GM19395 (cell line): Measurements from ENCODE around the gene ST6GAL2.

Source experiments
- ATAC-seq: cut with Tn5 transposase; IDR thresholded peaks from one replicate; pipeline ENCODE4 v1.9.1; 2021; ENCODE audit warnings: mild to moderate bottlenecking, moderate library complexity; ENCODE audit not compliant: unreplicated experiment

Gene ST6GAL2, protein sequence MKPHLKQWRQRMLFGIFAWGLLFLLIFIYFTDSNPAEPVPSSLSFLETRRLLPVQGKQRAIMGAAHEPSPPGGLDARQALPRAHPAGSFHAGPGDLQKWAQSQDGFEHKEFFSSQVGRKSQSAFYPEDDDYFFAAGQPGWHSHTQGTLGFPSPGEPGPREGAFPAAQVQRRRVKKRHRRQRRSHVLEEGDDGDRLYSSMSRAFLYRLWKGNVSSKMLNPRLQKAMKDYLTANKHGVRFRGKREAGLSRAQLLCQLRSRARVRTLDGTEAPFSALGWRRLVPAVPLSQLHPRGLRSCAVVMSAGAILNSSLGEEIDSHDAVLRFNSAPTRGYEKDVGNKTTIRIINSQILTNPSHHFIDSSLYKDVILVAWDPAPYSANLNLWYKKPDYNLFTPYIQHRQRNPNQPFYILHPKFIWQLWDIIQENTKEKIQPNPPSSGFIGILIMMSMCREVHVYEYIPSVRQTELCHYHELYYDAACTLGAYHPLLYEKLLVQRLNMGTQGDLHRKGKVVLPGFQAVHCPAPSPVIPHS

DNA sequence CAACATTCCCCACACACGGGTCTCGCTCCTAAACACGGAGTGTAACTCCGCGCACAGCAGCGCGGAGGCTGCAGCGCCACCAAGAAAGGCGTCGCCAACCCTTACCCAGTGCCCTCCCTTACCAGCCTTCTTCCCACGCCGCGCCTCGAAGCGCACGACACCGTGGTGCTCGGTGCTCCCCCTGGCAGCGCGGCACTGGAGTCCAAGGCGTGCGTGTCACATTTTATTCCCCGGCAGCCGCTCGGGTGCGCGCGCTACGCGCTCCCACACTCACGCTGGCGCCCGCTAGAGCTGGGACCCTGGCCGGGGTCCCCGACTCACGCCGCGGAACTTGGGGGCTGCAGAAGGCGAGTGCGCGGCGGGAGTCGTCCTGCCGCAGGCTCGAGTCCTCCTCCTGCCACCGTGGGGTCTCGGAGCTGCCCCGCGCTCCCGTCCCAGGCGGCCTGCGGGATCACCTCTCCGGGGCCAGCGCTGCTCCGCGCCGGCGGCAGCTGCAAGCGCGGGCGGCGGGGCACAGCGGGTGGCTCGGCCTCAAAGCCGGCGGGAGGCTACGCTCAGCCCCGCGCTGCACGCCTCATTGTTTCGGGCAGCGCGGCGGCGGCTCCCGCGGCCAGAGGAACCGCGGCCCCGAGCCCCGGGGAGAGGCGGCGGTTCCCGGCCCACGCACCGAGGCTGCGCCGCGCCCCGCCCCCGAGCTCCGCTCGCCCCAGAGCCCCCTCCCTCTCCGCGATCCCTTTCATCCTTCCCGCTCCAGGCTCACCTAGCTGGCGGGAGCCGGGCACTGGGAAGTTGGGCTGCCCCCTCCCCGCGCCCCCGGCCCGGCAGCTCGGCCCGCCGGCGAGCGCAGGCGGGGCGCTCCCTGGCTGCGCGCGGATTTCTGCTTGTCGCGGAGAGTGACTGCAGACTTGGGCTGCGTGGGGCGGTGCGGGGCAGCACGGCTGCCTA, at the start of gene ST6GAL2:
ST6GAL2 (minus strand) TSS at position 197 of the 945 bp plus-strand sequence. CDS start 42,190 bp downstream, outside the sequence.
- ATAC-seq = no peak

DNA sequence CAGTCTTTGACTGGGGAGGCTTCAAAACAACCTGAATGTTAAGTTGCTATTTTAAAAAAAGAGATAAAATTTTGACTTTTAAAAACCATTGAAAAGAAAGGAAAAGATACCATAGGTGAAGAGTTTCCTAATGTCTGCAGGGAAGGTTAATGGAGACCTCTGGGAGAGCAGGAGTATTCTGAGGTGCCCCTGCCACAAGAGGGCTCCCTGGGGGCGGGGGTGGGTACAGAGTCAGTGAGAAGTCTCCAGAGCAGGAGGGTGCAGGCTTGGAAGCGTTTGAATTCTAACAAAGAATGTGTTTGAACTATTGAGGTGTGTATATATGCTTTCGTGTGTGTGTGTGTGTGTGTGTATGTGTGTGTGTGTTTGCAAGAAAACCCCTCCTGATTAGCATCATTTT, 46.7 kb upstream of the ST6GAL2 start:
- no peak for ATAC-seq

DNA sequence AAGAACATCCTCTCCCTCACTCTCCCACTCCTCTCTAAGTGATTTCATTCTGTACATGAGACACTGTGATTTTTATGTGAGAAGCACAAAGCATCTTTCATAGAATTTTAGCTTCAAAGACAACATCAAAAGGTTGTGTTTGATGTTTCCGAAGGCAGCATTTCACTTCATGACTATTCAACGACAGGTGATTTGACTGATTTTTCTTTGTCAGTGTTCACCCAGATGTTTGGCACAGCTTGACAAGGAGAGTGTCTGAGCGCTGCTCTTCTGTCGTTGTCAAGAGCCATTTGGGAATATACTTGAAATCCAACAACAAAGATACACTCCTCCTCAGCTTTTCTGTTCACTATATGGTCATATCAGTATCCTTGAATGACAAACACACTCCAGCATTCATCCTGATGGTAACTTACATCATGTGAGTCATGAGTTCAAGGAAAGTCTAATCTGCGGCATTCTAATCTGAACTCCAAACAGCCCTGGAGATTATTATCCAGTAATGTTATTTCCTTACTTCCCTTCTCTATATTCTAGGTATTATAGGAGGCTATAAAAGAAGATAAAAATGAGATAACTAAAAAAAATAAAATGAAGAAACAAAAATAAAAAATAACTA, 45.9 kb upstream of the ST6GAL2 start:
- no peak for ATAC-seq

DNA sequence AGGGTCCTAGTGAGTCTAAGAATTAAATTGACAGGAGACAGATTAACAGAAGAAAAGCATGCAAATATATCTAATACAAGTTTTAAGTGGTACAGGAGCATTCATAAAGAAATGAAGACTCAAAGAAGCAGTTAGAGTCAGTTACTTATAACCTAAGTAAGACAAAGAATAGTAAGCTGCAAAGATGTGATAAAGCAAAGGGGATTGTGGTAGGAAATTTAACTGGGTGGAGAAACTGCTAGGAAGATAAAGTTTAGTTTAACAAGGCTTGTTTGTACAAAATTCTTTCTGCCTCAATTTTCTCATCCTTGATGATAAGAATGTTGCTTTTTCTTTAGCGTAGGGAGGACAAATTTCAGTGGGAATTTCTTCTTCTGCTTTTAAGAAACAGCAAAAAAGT, 35.5 kb upstream of the ST6GAL2 start:
- no peak for ATAC-seq

DNA sequence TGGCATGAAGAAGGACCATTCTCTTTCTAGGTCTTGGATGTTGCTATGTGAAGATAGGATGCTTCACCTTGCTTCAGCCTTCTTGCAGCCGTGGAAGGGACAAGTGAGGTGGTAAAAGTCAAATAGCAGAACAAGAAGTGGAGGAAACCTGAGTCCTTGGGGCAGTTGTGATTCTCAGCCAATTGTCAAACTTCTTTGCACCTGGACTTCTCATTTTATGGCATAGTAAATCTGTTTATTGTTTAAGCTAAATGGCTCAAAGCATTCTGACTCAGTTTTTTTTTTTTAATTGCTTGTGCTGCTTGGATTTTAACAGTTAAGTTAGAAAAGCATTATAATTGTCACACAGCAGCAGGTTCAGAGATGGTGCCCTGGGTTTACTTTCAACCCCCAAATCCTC, 33.0 kb upstream of the ST6GAL2 start:
- no peak for ATAC-seq

DNA sequence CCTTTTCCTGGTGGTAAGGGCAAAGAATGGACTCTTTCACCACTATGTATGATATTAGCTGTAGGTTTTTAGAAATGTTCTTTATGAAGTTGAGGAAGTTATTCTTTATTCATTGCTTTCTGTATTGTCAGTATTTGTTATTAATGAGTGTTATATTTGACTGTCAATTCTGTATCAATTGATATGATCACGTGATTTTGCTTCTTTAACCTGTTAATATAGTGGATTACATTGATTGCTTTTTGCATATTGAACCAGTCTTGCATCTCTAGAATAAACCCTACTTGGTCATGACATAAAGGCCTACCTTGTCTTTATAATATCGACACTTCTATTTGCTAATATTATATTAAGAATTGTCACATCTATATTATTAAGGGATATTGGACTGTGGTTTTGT, 18.3 kb upstream of the ST6GAL2 start:
- no peak for ATAC-seq

DNA sequence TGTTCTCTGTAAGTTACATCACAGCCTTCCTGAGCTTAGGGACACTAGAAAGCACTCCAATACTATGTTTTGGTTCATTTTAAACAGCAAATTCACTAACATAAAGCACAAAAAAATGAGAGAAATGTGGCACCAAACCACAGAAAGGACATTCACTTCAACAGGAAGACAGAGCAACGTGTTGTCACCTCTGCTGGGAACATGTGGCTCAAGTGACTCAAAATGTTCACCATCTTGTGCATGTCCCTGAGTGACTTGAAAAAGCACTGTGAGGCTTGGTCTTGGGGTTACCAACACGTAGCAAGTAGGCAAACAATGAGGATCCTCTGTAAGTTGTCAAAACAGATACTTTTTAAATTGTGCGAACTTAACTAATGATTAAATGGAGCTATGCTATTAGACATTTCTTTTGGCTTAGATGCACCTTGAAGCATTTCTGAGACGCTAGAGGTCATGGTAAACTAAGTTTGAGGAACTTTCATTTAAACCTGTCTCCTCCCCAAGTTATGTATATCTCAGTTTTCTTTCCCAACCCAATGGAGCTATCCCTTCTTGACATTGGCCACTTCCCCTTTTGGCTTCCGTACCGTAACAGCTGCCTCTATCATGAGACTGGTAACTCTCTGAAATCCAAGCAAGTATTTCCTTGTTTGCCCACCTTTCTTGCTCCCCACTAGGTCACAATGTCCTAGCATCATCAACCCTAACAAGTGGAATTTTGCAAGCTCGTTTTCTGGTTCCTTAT, 14.0 kb upstream of the ST6GAL2 start:
- ATAC-seq = no peak

DNA sequence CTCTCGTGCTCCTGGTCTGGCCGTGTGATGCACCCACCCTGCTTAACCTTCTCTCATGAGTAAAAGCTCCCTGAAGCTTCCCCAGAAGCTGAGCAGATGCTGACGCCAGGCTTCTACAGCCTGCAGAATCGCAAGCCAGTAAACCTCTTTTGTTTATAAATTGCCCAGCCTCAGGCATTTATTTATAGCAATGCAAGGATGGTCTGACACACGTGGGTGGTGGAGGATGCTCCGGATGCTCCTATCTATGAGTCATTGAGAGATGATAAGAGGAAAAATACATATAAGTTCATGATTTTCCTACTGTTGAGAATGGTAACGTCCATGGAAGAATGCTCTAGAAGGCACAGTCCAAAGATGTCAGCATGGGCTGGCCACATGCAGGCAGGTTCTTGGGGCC, 8.6 kb upstream of the ST6GAL2 start:
- ATAC-seq = no peak

DNA sequence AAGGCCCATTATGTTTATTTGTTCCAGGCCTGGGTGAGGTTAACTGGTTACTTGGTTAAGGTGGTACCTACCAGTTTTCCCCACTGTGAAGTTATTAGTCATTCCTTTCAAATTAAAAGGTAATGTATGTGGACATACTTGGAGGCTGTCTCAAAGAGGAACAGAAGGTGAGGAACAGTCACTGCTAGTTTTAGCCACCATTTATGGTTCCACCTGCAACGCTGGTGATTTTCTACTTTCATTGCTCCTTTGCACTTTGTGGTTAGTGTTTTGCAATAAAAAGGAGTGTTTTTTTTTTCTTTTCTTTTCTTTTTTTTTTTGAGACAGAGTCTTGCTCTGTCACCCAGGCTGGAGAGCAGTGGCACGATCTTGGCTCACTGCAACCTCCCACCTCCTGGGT, 6.1 kb upstream of the ST6GAL2 start:
- ATAC-seq = no peak

DNA sequence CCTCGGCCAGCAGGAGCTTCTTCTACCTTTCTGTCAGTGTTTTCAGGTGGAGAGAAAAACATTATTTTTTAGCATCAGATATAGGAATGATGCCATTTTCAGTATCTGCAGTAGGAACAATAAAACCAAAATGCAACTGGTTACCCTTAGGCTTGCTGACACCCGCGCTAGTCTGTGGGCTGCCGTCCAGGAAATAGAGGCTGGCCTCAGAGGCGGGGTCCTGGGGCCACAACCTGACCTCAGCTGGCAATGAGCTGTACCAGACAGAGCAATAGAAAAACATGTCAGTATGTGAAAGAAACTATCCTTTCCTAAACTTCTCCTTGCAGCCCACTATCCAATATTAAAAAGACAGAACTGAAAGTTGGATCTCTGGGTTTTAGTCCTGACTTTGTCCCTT, 4.6 kb upstream of the ST6GAL2 start:
- no peak for ATAC-seq

DNA sequence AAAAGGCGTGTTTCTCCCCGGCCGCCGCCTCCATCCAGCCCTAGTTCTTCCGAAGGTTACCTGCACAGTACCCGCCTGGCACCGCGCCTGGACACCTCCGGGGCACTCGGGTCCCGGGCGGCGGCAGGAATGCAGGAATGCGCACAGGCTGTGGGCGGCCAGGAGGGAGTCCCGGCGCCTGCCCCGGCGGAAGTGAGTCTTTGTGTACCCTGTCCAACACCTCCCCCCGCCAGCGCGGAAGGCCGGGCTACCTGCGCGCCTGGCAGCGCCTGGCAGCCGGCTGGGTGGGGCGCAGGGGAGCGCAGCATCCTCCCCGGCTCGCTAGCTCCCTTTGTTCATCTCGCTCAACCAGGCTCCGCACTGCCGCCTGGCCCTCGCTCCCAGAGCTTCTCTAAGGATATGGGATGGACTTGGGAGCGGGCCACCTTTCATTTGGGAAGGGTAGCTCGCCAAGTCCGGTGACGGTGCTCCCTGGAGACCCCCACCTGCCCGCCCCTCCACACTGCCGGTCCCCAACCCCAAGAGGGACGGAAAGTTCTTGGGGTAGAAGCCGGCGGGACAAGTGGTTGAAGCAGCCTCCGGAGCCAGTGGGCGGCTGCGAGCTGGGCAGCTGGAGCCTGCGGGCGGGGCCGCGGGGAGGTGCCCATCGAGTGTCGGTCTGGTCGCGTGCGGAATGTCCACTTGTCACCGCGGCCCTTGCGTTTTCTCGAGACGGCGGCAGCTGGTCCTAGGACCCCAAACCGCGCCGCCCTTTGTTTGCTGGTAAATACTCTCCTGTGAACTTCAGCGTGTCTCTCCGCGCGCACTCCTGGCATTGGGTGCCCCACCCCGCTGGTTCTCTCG, 1.2 kb upstream of the ST6GAL2 start:
- ATAC-seq = no peak

DNA sequence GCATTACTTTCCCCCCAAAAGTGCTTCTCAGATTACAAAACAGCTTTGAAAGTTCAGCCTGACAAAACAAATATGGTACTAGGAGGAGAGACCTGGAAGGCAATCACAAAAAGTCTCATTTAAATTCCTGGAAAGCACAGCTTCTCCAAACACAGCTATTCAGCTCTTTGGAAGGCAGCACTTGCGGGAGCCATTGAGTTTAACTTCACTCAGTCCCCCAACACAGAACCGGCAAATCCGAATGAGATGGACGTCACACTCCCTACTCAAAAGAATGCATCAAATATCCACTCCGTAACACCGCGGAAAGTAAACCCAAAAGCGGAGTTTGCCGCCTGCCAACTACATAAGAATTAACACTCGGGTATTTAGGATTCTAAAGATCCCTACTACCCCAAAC, 638 bp downstream of the ST6GAL2 start:
- no peak for ATAC-seq

DNA sequence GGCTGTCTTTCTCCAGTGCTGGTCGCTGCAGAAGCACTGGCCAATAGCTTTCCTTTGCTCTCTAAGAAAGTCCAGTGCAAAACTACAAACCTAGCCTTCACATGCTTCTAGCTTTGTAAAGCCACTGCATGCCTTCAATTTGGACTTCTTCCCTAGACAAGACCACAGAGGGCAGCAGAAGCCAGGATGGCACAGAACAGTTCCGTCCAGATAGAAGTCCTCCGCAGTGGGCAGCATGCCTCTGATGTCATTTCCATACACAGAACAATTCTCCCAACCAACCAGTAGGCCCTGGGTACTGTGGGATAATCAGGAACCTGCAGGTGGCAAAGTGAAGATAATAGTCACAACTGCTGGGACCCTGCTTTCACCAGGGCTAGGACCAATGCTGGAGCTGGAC, 3.3 kb downstream of the ST6GAL2 start:
- no peak for ATAC-seq

DNA sequence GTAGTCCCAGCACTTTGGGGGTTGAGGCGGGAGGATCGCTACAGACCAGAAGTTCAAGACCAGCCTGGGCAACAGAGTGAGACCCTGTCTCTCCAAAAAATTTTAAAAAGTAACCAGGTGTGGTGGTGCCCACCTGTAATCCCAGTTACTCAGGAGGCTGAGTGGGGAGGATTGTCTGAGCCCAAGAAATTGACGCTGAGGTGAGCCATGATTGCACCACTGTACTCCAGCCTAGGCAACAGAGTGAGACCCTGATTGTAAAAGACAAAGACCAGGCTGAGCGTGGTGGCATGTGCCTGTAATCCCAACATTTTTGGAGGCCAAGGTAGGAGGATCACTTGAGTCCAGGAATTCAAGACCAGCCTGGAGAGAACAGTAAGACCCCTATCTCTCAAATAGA, 7.8 kb downstream of the ST6GAL2 start:
- no peak for ATAC-seq

DNA sequence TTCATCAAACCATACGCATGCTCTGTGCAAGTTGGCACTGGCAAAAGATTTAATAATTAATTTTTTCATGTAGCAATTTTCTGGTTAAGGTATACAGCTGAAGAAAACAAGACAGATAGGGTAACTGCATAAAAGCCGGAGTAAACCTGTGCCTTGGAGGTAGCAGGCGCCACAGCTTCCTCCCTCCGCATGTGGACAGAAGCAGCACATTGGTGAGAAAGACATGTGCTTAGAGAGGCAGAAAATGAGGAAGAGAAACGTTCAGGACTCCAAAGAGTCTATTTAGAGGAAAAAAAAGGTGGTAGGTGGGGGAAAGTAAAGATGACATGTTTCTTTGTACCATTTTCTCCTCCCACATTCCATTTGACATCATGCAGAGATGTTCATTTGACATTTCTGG, 9.3 kb downstream of the ST6GAL2 start:
- ATAC-seq = no peak

DNA sequence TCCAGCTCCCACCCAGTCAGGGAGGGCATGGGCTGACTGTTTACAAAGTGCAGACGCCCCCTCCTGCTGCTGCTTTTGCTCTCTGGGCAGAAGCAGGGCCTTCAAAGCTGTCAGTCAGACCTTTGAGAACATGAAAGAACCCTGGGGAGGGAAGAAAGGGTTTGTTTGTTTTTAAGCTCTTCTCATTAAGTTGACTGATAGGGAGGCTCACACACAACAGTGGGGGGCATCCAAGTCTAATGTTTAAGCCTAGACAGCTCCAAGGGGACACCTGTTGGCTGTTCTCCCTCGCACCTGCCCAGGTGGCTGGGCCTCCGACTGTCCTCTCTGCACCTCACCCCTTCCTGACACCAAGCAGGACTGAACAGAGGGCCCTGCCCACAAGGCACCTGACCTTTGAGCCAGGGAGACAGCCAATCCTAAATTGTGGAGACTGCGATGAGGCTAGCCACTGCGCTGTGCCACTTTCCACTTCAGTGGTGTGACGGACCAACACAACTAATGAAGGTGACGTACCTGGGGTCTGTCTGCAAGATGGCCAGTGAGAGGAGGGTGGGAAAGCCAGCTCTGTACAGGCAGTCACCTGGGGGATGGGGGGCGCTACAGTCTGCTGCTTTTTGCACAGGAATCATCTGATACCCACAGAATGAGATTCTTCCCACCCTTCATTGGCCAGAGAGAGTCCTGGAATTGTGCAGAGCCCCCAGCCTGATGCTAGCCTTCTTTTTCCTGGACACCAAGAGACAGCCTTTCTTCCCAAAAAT, 16.3 kb downstream of the ST6GAL2 start:
- ATAC-seq = no peak

DNA sequence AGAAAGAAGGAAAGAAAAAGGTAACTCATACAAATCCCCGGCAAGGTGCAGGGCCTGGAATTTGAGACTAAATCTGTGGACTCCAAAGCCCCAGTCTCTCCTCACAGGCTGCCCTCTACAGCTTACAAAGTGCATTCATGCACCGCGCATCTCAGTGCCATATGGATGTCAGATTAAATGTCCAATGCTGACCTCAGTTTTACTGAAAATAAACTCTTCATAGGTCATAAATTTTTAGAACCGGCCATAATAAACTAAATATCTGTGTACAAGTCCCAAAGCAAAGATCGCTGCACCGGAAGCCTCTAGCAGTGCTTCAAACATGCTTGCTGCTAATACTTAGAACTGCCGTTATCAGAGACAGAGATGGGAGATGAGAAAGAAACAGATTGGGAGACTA, 17.7 kb downstream of the ST6GAL2 start:
- ATAC-seq = no peak

DNA sequence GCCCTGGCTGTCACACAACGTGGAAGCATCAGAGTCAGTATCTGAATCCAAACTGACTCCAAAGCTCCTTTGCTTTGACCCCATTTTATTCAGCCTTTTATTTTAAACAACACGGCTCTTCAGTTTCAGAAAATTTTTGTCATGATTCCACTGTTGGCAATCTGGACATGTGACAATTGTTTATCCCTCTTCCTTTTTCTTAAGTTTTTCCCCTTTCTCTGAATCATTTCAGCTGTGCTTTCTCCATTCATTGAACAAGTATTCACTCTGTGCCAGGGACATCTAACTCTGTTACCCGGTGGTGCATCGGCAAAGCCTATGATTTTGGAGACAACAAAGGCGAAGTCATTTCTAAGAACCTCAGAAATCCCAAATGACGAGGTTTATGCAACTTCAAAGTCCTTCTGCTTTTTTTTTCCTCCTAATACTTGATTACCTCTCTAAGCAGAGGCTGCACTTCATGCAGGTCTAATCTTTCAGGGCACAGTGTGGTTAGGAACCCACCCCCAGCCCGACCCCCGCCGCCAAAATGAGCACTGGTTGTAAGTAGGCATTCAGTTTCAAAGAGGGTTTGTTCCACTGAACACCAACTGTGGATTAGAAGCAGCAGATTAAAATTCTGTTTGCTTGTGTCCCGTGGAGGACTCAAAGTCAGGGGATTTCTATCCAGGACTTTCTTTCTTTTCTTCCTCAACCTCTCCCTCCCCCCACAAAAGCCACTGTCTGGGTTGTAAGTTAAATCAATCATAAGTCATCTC, 18.6 kb downstream of the ST6GAL2 start:
- ATAC-seq = no peak
